HG02970 (cell line): ENCODE results near the gene FER1L5.

Source experiments
- ATAC-seq: cut with Tn5 transposase; IDR thresholded peaks from one replicate; pipeline ENCODE4 v1.9.1; 2021; ENCODE audit warnings: mild to moderate bottlenecking, moderate library complexity, moderate number of reproducible peaks; ENCODE audit not compliant: unreplicated experiment, low FRiP score

FER1L5 gene

GRCh38 chr2:96642564-96643360 is at the start of gene FER1L5:
Gene FER1L5, plus strand, starts transcription at chr2:96642764. Its CDS starts 73 bp downstream, at chr2:96642837.
- ATAC-seq: no peak

- no peak for ATAC-seq
Measured at GRCh38 chr2:96594282-96594681, 48.3 kb upstream of the FER1L5 start.

GRCh38 chr2:96594691-96595152 is 47.8 kb upstream of the FER1L5 start:
- no peak for ATAC-seq

GRCh38 chr2:96596596-96596995 is 46.0 kb upstream of the FER1L5 start:
- no peak for ATAC-seq

GRCh38 chr2:96599941-96600340 is 42.6 kb upstream of the FER1L5 start:
- no peak for ATAC-seq

- no peak for ATAC-seq
Measured at GRCh38 chr2:96601382-96602292, 40.9 kb upstream of the FER1L5 start.

- ATAC-seq: no peak
Measured at GRCh38 chr2:96602330-96602823, 40.2 kb upstream of the FER1L5 start.

- ATAC-seq: no peak
Measured at GRCh38 chr2:96604104-96604503, 38.5 kb upstream of the FER1L5 start.

GRCh38 chr2:96608469-96609455 is 33.8 kb upstream of the FER1L5 start:
- ATAC-seq: no peak

- ATAC-seq: no peak
Measured at GRCh38 chr2:96616128-96616527, 26.4 kb upstream of the FER1L5 start.

GRCh38 chr2:96616535-96616934 is 26.0 kb upstream of the FER1L5 start:
- no peak for ATAC-seq

GRCh38 chr2:96617012-96617411 is 25.6 kb upstream of the FER1L5 start:
- no peak for ATAC-seq

- ATAC-seq: no peak
Measured at GRCh38 chr2:96618596-96619283, 23.8 kb upstream of the FER1L5 start.

- no peak for ATAC-seq
Measured at GRCh38 chr2:96622544-96622943, 20.0 kb upstream of the FER1L5 start.

- ATAC-seq: no peak
Measured at GRCh38 chr2:96623116-96623515, 19.4 kb upstream of the FER1L5 start.

GRCh38 chr2:96625571-96626552 is 16.7 kb upstream of the FER1L5 start:
- no peak for ATAC-seq

- ATAC-seq: no peak
Measured at GRCh38 chr2:96626553-96626942, 16.0 kb upstream of the FER1L5 start.

- no peak for ATAC-seq
Measured at GRCh38 chr2:96631804-96632435, 10.6 kb upstream of the FER1L5 start.
